GM21390 (cell line): ENCODE data around the gene OR2T5.
"Not testable (repeated sequence)": the region's sequence is repeated elsewhere in the genome, so short reads cannot be mapped to it uniquely, and the experiment has no call there.

ENCODE experiments used
- ATAC-seq: cut with Tn5 transposase; IDR thresholded peaks from one replicate; pipeline ENCODE4 v1.9.1; 2021; ENCODE audit not compliant: unreplicated experiment

Gene OR2T5, protein sequence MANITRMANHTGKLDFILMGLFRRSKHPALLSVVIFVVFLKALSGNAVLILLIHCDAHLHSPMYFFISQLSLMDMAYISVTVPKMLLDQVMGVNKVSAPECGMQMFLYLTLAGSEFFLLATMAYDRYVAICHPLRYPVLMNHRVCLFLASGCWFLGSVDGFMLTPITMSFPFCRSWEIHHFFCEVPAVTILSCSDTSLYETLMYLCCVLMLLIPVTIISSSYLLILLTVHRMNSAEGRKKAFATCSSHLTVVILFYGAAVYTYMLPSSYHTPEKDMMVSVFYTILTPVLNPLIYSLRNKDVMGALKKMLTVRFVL

DNA sequence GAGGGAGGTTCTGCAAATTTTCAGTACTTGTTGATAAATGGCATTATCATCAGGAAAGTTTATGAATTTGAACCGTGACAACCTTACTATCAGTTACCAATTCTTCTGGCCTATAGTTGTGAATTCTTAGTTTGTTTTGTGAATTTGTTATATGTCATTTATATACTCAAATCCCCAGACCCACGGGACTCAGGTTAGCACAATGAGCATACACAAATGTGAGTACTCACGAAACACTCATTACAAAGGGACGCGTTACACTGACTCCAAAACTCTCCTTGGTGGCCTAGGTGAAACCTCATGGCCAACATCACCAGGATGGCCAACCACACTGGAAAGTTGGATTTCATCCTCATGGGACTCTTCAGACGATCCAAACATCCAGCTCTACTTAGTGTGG lies at the start of gene OR2T5:
Gene OR2T5, plus strand, starts transcription at position 301 of the 400 bp plus-strand sequence. Its CDS starts 0 bp downstream, at position 301.
- ATAC-seq: not testable (repeated sequence)

DNA sequence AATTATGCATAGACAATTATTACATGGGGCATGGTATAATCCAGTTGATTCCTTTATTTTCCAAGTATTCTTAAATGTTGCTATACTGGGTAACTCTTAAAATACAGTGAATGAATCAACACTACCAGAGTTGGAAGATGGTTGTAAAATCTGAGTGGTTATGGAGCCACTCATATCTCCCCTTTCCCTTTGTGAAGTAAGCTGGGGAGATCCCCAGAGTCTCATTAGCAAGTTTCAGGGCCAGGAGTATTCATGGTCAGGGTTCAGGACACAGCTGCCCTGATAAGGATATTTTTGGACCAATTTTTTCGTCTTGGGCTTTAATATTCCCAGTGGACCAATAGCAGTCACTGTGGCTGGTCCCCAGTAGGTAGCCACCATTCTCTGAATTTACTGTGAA lies 49.7 kb upstream of the OR2T5 start:
- ATAC-seq: not testable (repeated sequence)

DNA sequence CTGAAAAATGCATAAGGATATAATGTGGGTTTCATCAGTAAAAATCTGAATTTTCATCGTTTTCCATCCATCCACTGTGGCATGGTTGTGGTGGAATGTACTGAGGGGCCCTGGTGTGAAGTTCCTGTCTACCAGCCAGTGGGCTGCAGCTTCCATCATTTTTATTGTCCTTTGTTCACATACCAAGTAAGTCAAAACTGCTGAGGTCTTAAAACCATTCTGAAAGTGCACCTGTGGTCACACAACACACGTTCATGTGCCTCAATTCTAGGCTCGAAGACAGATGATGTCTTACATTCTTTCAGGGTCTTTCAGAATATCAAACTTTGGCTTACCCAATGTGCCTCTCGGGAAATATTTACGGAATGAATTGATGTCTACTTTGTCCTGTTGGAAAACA lies 49.1 kb upstream of the OR2T5 start:
- not testable (repeated sequence) for ATAC-seq

DNA sequence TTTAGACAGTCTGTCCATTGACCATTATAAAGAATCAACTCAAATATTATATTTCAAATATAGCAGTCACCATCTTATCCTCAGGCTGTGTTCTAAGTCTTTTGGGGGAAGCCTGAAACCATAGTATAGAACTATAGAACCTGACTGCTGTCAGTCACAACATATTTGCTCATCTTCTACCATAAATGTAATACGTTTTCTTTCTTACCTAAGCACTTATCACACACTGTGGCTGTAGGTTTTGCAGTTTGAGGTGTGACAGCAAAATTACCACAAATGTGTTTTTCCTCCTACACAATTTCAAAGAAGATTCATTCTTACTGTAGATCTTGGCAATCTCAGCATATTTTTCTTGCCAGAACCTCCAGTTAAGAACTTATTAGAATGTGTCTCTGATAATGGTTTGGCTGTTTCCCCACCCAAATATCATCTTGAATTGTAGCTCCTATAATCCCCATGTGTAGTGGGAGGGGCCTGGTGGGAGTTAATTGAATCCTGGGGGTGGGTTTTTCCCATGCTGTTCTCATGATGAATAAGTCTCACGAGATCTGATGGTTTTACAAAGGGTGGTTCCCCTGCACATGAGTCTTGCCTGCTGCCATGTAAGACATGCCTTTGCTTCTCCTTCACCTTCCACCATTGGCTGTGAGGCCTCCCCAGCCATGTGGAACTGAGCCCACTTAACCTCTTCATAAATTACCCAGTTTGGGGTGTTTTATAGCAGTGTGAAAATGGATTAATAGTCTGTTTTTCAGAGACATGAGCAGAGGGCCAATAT lies 45.7 kb upstream of the OR2T5 start:
- ATAC-seq: not testable (repeated sequence)

DNA sequence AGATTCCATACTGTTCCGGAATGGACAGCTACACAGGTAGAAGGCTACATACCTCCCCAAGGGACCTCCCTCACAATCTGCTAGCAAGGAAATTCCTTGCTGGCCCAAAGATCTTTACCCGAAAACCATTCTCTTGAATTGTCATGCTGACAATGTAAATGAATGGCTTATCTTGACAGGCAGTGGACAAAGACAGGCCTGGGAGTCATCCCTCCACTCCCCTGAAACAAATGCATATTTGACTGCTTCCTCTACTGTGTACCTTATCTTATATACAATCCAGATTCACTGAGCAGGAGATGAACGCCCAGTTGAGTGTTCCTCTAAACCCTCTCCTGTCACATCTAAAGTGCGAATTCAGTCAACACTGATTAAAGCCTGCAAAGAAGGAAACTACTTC lies 43.8 kb upstream of the OR2T5 start:
- not testable (repeated sequence) for ATAC-seq

DNA sequence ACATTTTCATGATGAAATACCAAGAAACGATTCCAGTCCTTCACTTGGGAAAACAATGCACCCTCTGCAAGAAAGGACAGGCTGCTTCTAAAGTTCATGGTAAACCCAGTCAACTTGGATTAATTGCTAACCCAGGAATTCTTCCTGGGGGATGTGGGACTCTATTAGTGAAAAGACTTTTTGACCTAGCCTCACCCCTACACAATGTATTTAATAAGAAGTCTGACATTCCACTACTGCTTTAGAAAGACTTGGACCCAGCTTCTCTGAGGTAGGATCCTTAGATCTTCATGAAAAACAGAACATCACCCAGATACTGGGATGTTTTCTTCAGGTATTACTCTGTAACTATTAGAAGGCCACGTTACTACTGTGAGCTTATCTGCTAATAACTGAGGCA lies 43.0 kb upstream of the OR2T5 start, which contains the start of gene OR2T2:
Gene OR2T2, plus strand, starts transcription at position 239 of the 400 bp plus-strand sequence. CDS start 7,161 bp downstream, outside the sequence.
- ATAC-seq: not testable (repeated sequence)

DNA sequence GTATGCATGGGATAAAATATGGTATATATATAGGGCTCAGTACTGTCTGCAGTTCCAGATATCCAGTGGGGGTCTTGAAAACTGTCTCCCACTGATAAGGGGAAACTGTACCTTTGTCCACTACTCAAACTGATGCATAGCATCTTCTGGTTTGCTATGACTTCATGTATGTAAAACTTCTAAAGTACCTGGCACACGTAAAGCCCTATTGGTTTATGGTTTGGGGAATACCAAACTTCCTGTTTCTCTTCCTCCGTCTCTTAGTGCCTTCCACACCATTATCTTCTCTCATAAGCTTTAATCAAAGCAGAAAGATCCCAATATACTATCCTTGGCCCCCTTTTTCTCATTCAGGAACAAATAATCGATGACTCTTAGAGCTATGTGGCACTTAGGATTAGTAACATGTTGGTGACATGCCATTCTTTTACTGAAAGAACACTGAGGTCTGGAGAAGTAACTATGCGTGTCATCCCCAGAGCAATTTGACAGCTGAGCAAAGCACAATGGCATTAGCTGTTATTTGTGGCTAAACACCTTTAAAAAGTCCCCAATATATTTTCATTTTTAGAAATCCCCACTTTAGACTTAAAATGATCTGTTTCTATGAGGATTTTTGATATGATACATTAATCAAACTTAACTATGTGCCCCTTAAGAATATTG lies 39.8 kb upstream of the OR2T5 start:
- ATAC-seq: peak; percentile 44

DNA sequence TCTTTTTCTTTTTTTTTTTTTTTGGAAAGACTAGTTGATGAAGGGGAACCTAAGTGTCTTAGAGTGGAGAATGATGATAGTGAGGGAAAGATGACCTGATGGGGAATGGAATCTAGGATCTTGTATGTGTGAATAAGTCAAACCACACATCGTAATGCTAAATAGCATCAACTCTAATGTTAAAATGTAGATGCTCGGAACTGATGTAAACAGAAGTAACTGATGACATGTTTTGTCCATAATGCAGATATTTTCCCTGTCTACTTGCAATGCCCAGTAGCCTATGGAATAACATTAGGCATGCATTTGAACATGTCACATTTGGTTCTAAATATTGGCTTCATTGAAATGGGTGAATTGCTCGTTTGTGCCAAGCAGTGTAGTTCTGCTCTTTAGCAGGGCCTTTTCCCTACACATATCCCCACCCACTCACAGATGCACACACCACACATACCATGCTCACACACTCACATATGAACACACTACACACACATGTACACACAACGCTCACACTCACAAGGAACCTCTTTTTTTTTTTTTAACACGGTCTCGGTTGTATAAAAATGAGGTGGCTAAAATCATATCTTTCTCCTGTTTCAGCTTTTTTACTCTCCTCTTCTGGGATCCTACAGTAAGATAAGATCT lies 38.4 kb upstream of the OR2T5 start:
- peak; percentile 3 for ATAC-seq

DNA sequence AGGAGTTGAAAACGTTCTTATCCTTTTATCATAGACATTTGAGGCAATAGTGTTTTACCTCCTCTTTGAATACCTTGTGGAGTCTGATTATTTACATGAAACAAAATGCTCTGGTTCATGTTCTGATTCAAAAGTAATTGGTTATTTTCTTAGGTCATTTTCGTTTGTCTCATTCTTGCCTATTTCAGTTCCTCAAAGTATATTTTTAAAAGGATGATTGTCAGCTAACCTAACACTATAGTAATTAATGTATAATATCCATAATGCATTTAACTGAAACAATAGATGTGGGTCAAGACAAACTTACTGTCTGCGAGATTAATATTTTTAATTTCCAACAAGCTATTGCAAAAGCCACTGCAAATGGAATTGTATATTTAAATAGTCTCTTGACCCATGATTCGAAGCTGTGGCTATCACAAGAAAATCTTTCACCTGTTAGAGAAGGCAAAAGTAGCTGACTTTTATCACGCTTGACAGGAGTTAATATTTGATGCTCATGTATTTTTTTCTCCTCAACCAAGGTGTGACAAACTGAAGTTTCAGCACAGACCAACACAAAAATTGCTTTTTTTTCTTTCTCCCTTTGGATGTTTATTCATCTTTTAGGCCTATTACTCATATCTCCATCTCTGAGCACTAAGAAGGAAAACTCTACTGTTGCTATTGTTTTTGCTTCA lies 37.8 kb upstream of the OR2T5 start:
- ATAC-seq: peak; percentile 56

DNA sequence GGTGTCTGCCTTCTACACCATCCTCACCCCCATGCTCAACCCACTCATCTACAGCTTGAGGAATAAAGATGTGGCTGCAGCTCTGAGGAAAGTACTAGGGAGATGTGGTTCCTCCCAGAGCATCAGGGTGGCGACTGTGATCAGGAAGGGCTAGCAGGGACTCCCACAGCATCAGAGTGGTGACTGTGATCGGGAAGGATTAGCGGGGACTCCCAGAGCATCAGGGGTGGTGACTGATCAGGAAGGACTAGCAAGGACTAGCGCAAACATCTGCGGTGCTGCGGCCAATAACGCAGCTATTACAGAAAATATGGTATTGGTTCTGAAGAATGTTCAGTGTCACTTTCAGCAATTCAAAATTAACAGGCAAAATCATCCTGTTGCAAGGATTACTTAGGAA lies 34.8 kb upstream of the OR2T5 start:
- ATAC-seq: not testable (repeated sequence)

DNA sequence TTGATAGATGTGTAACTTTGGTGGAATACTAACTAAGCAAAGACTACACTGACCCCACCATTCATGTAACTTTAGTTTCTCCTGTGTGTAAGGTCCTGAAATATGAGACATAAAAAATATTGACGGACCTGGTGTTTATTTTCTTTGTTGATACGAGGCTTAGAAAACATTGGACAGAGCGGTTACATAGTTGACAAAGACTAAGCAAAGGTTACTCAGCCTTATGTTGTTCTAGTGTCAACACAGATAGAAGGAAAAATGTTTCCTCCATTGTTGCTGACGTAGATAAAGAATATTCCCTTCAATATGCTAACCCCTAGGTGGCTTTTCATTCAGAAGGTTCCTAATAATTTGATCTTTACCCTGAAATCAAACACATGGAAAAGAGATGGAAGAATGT lies 33.3 kb upstream of the OR2T5 start:
- ATAC-seq: not testable (repeated sequence)

DNA sequence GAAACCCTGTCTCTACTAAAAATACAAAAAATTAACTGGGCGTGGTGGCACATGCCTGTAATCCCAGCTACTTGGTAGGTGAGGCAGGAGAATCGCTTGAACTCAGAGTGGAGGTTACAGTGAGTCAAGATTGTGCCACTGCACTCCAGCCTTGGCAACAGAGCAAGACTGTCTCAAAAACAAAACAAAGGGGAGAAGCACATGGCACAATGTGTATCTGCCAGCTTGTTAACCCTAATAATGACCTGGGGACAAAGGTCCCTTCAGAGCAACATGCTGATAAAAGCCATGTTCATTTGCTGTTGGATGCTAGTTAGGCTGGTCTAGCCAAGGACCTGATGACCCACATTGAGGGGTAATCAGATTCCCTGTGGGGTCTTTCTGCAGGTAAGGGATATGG lies 31.8 kb upstream of the OR2T5 start:
- ATAC-seq: not testable (repeated sequence)

DNA sequence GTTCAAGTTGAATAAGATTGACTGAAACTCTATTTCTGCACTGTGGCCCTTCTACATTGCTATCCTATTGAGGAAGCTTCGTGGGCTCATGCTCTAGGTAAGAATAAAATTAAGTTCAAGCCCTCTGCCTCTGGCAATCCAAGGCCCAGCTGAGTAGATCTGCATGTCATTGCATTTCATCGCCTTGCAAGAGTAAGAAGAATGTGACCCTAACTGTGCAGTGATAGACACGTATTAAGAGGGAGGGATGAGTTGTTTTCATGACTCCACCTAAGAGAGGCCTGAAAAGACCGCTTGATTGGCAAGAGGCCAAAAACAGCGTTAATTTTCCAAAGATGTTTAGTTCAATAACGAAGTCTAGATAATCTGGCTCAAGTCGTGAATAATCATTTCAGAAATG lies 29.3 kb upstream of the OR2T5 start:
- ATAC-seq: not testable (repeated sequence)

DNA sequence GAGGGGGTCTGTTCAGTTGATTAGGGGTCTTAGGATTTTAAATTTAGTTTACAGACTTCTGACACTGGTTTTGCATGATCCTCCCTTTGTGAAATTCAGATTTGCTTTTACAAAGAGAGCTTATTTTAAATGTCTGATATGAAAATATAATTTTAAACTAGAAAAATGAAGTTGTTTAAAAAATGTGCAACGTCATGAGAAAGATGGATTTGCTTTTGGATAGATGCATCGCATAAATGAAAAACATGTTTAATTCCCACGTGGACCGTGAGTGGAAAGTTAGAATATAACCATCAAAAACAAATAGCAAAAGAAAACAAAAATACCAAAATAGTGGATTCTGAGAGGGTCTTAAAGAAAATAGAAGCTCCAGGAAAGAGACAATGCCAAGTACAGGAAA lies 17.2 kb upstream of the OR2T5 start:
- ATAC-seq: no peak

DNA sequence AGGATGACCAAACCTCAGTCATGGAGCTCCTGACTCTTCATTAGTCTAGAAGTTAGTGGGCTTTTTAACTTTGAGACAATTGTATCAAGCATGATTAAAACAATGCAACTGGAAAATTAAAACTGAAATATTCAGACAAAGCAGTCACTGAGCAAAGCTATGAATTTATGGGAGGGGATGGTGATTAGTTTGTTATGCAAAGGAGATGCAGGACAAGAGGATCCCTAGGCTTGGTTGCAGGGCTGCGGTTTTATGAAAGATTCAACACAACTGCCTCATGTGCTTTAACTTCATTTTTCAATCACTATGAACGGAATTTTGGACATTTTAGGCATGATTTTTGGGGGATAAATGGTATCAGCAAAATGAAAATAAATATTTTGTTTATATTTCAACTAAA lies 16.3 kb upstream of the OR2T5 start:
- ATAC-seq: not testable (repeated sequence)

DNA sequence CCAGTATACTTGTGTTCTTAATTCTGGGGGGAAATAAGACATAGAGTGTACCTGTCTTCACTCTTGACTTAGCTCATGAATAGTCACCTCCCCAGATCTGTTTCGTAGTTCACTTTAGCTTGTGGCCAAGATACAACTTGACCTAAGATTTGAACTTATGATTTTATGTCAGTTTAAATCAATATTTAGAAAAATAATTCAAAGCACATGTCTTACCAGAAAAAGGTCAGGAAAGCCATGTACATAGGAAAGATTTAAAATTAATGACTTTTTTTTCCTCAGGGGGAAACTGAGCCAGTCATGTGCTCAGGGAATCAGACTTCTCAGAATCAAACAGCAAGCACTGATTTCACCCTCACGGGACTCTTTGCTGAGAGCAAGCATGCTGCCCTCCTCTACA lies 15.3 kb upstream of the OR2T5 start, which contains the start of gene OR2T3:
Gene OR2T3, plus strand, starts transcription at position 301 of the 400 bp plus-strand sequence. Its CDS starts 0 bp downstream, at position 301.
- not testable (repeated sequence) for ATAC-seq

DNA sequence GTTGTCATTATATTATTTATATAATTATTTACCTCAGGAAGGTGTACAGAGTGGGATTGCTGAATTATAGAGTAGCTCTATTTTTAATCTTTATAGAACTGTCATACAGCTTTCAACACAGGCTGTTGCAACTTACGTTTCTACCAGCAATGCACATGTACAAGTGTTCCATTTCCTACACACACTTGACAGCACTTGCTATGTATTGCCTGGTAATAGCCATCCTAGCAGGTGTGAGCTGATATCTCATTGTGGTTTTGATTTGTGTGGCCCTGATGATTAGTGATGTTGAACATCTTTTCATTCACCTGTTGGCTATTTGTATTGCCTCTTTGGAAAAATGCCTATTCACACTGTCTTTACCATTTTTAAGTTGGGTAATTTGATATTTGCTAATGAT lies 12.7 kb upstream of the OR2T5 start:
- ATAC-seq: peak; percentile 90

DNA sequence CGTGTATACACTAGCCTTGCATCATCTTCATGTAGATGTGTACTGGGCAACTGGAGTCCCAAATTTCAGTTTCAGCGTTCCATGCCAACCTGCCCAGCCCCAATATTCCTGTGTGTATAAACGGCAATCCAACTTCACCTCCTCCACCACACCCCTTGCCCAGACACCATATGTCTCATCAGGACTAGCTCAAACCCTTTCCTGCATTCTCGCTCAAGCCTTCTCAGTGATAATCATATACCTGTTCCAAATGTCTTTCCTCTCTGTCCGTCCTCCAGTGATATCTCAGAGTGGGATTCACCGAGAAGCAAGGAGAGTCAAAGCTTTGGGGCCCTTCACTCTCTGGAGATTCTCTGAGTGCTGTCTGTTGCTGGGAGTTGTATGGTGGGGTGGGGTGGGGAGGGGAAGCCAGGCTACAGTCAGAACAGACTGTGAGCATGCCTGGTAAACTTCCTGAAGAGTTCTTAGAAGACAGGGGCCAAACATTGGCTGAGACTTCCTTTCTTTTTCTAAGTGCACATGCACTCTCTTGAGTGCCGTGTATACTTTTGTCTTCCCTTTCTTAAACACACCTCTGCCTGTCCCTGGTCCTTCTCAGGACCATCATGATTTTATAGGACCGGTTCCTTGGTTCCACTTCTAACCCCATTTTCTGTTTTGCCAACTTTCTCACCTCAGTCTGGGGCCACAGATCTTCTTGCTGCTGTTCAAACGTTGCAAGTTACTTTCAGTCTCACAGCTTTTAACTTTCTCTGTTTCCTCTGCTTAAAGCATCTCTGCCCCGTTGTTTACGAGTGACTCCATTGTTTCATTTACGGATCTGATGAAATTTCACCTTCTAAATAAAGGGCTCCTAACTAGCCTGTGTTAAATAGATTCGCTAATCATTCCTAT lies 6.5 kb upstream of the OR2T5 start:
- peak; percentile 92 for ATAC-seq

DNA sequence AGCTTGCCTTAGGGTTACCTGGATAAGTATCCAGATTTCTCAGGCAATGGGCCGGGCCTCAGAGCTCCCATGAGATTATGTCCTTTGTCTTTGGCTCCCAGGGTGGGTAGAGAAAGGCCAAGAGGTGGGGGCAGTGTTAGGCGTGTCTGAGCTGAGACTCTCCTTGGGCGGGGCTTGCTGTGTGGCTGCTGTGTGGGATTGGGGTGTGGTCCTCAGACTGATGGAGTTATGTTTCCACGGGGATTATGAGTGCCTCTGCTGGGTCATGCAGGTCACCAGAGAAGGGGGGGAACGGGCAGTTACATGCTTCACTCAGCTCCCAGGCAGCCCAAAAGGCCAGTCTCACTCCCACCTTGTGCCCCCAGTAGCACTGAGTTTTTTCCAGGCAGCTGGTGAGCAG lies 8.3 kb downstream of the OR2T5 start:
- ATAC-seq: not testable (repeated sequence)
